ENCODE results near the gene FNBP1L.

- TF ChIP-seq SAFB2 (IDR thresholded peaks at IDR 0.05; ENCODE audit: borderline replicate concordance, low read depth, low read length, severe bottlenecking) (no peak), NR0B1 (IDR thresholded peaks at IDR 0.05; ENCODE audit: partially characterized antibody) (no peak), JUN (IDR thresholded peaks at IDR 0.05; ENCODE audit: borderline replicate concordance, low read depth, low read length) (no peak), JUN (CRISPR knock-in tag; IDR thresholded peaks at IDR 0.05; ENCODE audit: borderline replicate concordance) (no peak)
These were observed 20.7 kb downstream of the FNBP1L start for GRCh38 chr1:93468662-93469061.
